MV-4-11 (cell line): Measurements from ENCODE around the gene DUS3L.
"Not testable (repeated sequence)": the region's sequence is repeated elsewhere in the genome, so short reads cannot be mapped to it uniquely, and the experiment has no call there.

Experiments
- DNase-seq: peaks from one replicate; lab custom pipeline; 2025; lab: John Stamatoyannopoulos, UW

Gene DUS3L

DNA sequence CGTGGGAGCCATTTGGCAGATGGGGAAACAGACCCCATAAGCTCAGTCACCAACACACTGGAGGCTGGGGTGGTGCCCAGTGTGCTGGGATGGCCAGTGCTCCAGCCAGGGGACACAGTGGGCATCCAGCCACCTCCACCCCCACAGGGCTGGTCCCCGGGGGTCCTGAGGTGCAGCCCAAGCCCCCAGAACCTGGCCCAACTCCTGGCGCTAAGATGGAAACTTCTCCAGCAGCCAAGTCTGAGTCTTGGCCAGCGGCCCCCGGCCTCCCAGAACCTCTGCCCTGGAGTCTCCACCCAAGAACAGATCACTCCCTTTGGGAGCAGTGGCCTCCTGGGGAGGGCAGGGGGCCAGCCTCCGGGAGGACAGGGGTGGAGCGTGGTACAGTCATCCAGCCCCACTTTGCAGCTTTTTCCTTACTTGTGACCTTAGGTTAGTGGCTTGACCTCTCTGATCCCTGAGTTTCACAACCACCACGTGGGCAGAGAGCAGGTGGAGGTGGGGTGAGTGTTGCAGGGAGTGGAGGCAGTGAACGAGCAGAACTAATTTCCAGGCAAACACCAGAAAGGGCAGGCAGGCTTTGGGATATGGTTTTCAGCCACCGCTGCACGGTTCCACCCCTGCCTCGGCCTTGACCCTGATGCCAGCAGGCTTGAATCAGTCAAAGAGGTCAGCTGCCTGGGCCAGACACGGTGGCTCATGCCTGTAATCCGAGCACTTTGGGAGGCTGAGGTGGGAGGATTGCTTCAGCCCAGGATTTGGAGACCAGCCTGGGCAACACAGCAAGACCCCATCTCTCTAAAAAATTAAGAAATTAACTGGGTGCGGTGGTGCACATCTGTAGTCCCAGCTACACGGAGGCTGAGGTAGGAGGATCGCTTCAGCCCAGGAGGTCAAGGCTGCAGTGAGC is 9.7 kb upstream of the DUS3L start:
- no peak for DNase-seq

GRCh38 chr19:5799247-5800241 is 8.6 kb upstream of the DUS3L start:
- DNase-seq = peak; percentile 38

DNA sequence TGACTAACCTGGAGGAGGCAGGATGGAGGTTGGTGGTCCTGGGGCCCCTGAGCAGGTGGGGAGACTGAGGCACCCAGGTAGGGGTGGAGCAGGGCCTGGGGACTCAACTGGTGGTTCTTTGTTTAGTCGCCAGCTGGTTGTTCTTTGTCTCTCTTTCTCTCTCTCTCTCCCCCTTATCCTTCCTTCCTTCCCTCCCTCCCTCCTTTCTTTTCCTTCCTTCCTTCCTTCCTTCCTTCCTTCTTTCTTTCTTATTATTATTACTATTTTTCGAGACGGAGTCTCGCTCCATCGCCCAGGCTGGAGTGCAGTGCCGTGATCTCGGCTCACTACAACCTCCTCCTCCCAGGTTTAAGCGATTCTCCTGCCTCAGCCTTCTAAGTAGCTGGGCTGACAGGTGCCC is 7.3 kb upstream of the DUS3L start:
- DNase-seq = no peak

DNA sequence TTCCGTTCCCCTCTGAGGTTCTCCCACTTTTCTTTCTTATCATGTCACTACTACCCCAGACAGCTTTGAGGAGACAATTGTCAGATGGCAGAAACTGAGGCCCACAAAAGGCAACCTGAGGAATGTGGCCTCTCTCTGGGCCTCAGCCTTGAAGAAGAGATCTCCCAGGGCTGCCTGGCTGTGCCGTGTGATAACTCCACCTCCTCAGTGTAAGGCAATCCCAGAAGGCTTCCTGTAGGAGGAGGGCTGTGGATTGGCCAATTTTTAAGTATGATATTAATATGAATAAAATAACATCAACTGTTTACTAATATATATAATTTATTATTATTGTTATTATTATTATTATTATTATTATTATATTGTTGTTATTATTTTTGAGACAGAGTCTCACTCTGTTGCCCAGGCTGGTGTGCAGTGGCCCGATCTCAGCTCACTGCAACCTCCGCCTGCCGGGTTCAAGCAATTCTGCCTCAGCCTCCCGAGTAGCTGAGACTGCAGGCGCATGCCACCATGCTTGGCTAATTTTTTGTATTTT is 4.5 kb upstream of the DUS3L start:
- DNase-seq = no peak

GRCh38 chr19:5793188-5793587 is 2.2 kb upstream of the DUS3L start:
- no peak for DNase-seq

GRCh38 chr19:5792224-5792623 is 1.3 kb upstream of the DUS3L start:
- no peak for DNase-seq

GRCh38 chr19:5789886-5790558 is 941 bp downstream of the DUS3L start:
- DNase-seq = no peak

GRCh38 chr19:5789351-5789761 is 1.6 kb downstream of the DUS3L start:
- DNase-seq = no peak

DNA sequence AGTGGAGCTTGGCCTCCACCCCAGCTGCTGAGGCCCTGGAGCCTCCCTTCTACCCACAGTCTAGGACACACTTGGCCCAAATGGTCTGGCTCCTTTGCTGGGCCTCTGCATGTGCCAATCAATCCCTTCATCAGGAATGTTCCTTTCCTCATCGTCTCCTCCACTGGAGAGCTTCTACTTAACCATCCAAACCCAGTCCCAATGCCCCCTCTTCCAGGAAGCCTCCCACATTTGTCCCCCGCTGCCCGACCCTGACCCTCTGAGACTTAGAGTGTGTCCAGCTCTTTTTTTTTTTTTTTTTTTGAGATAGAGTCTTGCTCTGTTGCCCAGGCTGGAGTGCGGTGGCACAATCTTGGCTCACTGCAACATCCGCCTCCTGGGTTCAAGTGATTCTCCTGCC is 2.5 kb downstream of the DUS3L start:
- DNase-seq = no peak

- DNase-seq = no peak
Observed at GRCh38 chr19:5787409-5788182, 3.4 kb downstream of the DUS3L start.

DNA sequence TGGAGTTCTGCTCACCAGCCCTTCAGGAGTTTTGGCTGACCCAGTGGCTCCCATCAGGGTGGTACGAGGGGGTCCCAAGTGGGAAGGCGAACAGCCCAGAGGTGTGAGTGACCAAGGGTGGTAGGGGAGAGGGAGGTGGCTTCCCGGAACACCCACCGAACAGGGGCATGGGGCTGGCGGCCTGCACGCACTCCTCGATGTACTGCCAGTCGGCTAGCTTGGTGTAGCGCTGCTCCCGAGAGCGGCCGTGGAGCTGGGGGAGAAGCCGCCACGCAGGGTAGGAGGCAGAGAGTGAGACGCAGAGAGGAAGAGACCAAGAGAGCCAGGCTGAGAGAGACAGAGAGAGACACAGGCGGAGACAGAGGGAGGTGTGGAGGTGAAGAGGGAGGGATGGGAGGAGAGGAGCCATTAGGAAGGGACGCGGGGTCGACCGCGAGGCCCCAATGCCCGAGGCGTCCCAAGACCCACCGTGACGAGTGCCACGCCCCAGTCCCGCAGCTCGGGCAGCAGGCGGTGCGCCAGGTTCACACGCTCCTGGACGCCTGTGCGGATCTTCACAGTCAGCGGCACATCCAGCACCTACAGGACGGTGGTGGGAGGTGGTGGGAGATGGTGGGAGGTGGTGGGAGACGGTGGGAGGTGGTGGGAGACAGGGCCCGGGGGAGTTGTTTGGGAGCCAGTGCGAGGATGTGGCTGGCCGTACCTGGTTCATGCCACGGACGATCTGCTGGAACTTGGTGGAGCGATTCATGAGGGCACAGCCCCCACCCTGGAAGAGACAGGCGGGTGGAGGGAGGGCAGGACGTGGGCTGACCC is 4.2 kb downstream of the DUS3L start:
- DNase-seq = no peak

DNA sequence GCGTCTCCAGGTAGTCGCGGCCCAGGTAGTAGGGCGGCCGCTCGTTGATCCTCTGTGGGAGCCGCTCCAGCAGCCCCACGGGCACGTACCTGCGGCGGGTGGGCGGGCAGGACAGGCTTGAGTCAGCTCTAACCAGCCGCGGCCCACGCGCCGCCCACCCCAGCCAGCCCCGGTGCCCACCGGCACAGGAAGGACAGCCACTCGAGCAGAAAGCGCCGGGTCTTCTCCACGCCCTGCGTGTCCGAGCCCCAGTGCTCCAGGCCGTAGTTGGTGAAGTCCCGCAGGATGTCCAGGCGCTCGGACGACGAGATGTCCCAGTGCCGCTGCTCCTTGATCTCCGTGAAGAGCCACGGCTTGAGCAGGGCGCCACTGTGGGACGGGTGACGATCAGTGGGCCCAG is 5.5 kb downstream of the DUS3L start:
- no peak for DNase-seq

- no peak for DNase-seq
Observed at GRCh38 chr19:5784581-5785147, 6.3 kb downstream of the DUS3L start, which contains the start of gene PRR22. Gene PRR22, minus strand, starts transcription at chr19:5784746. Its CDS starts 86 bp downstream, at chr19:5784660.

GRCh38 chr19:5782945-5783919 is 7.7 kb downstream of the DUS3L start:
- no peak for DNase-seq

GRCh38 chr19:5782322-5782721 is 8.6 kb downstream of the DUS3L start:
- DNase-seq = no peak

DNA sequence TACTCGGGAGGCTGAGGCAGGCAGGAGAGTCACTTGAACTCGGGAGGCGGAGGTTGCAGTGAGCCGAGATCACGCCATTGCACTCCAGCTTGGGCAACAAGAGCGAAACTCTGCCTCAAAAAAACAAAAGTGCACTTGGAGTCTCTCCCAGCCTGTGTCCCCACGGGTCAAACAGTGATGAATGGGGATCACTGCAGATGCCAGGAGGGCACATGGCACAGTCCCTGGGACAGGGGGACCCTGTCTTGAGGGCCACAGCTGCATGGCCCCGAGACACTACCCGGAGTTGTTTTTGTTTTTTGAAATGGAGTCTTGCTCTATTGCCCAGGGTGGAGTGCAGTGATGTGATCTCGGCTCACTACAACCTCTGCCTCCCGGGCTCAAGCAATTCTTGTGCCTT is 10.0 kb downstream of the DUS3L start:
- DNase-seq = not testable (repeated sequence)

GRCh38 chr19:5778402-5778801 is 12.6 kb downstream of the DUS3L start:
- DNase-seq = no peak

- no peak for DNase-seq
Observed at GRCh38 chr19:5775668-5776309, 15.2 kb downstream of the DUS3L start.
